MCF 10A (cell line): ENCODE results near the gene GAL3ST2. TPM values are rescaled to one million over a fixed set of nuclear protein-coding genes. Genes with fewer than 3 reads are reported as not detected.
"Not testable (repeated sequence)": the region's sequence is repeated elsewhere in the genome, so short reads cannot be mapped to it uniquely, and the experiment has no call there.

Source experiments
- BruUV-seq: library from RNA; stranded (reverse); fragments of 400-500 nt; replicated peaks from 2 replicates; lab custom pipeline; 2021; lab: Mats Ljungman, UMichigan
- CTCF ChIA-PET: fragments of 300-600 bp; sonication (Branson Sonifier 250); formaldehyde crosslinking; extraction: SDS; loops from one replicate; lab custom pipeline; 2021; ENCODE audit warnings: antibody characterized with exemption, inconsistent platforms; lab: Yijun Ruan, JAX
- POLR2A ChIA-PET: fragments of 300-600, 350-650 bp; sonication (Branson Sonifier 250); formaldehyde crosslinking; extraction: SDS; loops from one replicate; lab custom pipeline; 2020; ENCODE audit warnings: antibody characterized with exemption, inconsistent platforms; lab: Yijun Ruan, JAX
- DNase-seq: peaks from one replicate; pipeline ENCODE4 v3.0.0-alpha.2; 2018; ENCODE audit not compliant: unreplicated experiment
- H3K27ac Mint-ChIP-seq: one replicate; pipeline ENCODE4 v1.8.0; 2022; ENCODE audit warnings: mild to moderate bottlenecking, low read depth, mixed read lengths; ENCODE audit not compliant: unreplicated experiment
- H3K27me3 Mint-ChIP-seq: one replicate; pipeline ENCODE4 v1.8.0; 2022; ENCODE audit warnings: mixed read lengths; ENCODE audit not compliant: insufficient read depth, unreplicated experiment
- H3K36me3 Mint-ChIP-seq: one replicate; pipeline ENCODE4 v1.8.0; 2022; ENCODE audit warnings: mild to moderate bottlenecking, moderate library complexity, mixed read lengths; ENCODE audit not compliant: insufficient read depth, unreplicated experiment
- H3K4me1 Mint-ChIP-seq: one replicate; pipeline ENCODE4 v1.8.0; 2022; ENCODE audit warnings: mixed read lengths; ENCODE audit not compliant: insufficient read depth, unreplicated experiment
- H3K4me3 Mint-ChIP-seq: one replicate; pipeline ENCODE4 v1.8.0; 2022; ENCODE audit warnings: mild to moderate bottlenecking, moderate library complexity, mixed read lengths; ENCODE audit not compliant: unreplicated experiment
- H3K9me3 Mint-ChIP-seq: one replicate; pipeline ENCODE4 v1.8.0; 2022; ENCODE audit warnings: mixed read lengths; ENCODE audit not compliant: unreplicated experiment
- intact Hi-C: fragments of 100-400 bp; cut with micrococcal nuclease; formaldehyde crosslinking; loops from 2 replicates; pipeline ENCODE4 v1.14.1; 2022
- total RNA-seq: library from RNA; stranded (reverse); gene quantifications from 2 replicates; pipeline ENCODE4 v1.2.3, GENCODE V29; 2022
- TF ChIP-seq, protein P1 (sequence below): fragments of 200-600 bp; IDR thresholded peaks from one replicate; pipeline ENCODE4 v1.8.0; 2022; ENCODE audit warnings: antibody characterized with exemption, mild to moderate bottlenecking; ENCODE audit not compliant: unreplicated experiment

The GAL3ST2 gene
- total RNA-seq, 1 experiment from 2014 or later: not detected

DNA sequence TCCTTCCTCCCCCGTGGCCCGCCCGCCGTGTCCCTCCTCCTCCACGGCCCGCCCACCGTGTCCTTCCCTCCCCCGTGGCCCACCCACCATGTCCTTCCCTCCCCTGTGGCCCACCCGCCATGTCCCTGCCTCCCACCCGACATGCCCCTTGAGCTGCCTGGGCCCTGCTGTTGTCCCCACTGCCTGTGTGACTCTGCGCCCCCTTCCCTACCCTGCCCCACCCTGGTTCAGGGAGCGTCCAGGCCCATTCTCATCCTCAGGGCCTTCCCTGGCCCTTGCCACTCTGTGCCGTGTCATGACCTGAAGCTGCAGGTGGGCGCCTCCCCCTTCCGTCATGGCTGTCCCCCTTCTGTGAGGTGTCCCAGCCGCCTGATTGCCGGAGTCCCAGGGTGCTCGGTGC, 21.5 kb upstream of the GAL3ST2 start:
- CTCF ChIA-PET: no interaction called here
- Mint-ChIP-seq H3K9me3 (no peaks in the 10 kb centered on the region), H3K36me3 (peaks cover 53% of the 10 kb centered on the region), H3K27ac (no peak overlapping the region), H3K4me3 (no peak overlapping the region), H3K4me1 (no peaks in the 10 kb centered on the region), H3K27me3 (no peaks in the 10 kb centered on the region)
- BruUV-seq: no TSS peak
- DNase-seq: no peak
- intact Hi-C loops: no loop called here
- TF ChIP-seq, protein P1, sequence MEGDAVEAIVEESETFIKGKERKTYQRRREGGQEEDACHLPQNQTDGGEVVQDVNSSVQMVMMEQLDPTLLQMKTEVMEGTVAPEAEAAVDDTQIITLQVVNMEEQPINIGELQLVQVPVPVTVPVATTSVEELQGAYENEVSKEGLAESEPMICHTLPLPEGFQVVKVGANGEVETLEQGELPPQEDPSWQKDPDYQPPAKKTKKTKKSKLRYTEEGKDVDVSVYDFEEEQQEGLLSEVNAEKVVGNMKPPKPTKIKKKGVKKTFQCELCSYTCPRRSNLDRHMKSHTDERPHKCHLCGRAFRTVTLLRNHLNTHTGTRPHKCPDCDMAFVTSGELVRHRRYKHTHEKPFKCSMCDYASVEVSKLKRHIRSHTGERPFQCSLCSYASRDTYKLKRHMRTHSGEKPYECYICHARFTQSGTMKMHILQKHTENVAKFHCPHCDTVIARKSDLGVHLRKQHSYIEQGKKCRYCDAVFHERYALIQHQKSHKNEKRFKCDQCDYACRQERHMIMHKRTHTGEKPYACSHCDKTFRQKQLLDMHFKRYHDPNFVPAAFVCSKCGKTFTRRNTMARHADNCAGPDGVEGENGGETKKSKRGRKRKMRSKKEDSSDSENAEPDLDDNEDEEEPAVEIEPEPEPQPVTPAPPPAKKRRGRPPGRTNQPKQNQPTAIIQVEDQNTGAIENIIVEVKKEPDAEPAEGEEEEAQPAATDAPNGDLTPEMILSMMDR: no peak
- POLR2A ChIA-PET: no interaction called here

DNA sequence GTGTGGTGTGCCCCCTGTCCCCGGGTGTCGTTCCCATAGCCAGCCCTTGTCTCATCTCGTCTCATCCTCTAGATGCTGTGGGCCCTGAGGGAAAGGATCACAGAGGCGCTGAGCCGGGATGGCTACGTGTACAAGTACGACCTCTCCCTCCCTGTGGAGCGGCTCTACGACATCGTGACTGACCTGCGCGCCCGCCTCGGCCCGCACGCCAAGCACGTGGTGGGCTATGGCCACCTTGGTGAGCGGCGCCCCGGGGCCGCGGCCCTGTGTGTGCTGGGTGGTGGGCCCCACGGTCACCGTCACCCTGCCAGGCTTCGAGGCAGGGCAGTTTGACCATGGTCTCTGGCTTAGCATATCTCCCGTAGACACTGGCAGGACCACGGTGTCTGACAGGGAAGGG, 20.8 kb upstream of the GAL3ST2 start:
- BruUV-seq: no TSS peak
- H3K9me3 Mint-ChIP-seq: no peaks in the 10 kb centered on the region
- H3K4me3 Mint-ChIP-seq: no peak overlapping the region
- intact Hi-C loops: no loop called here
- peaks cover 57% of the 10 kb centered on the region for H3K36me3 Mint-ChIP-seq
- TF ChIP-seq, protein P1: no peak
- no peaks in the 10 kb centered on the region for H3K4me1 Mint-ChIP-seq
- POLR2A ChIA-PET: no interaction called here
- CTCF ChIA-PET: interaction anchor here (0.6 kb wide), 1 partner anchor 9 kb away, joined by 3 read pairs; no protein-coding TSS in a partner anchor
- no peak overlapping the region for H3K27ac Mint-ChIP-seq
- no peak for DNase-seq
- no peaks in the 10 kb centered on the region for H3K27me3 Mint-ChIP-seq

- H3K36me3 Mint-ChIP-seq: peaks cover 65% of the 10 kb centered on the region
- BruUV-seq: no TSS peak
- intact Hi-C loops: no loop called here
- DNase-seq: no peak
- H3K4me3 Mint-ChIP-seq: no peak overlapping the region
- ChIA-PET POLR2A (no interaction called here), CTCF (interaction anchor here (1.0 kb wide), 1 partner anchor 120 kb away, joined by 3 read pairs; no protein-coding TSS in a partner anchor)
- no peaks in the 10 kb centered on the region for H3K9me3 Mint-ChIP-seq
- H3K27ac Mint-ChIP-seq: no peak overlapping the region
- no peaks in the 10 kb centered on the region for H3K4me1 Mint-ChIP-seq
- H3K27me3 Mint-ChIP-seq: no peaks in the 10 kb centered on the region
- TF ChIP-seq, protein P1: no peak
Measured at GRCh38 chr2:241759067-241759807, 17.4 kb upstream of the GAL3ST2 start.

- peaks cover 58% of the 10 kb centered on the region for H3K36me3 Mint-ChIP-seq
- POLR2A ChIA-PET, DNase-seq, H3K9me3 Mint-ChIP-seq, H3K27me3 Mint-ChIP-seq, H3K27ac Mint-ChIP-seq, H3K4me3 Mint-ChIP-seq, H3K4me1 Mint-ChIP-seq, BruUV-seq, intact Hi-C loops: not testable (repeated sequence)
- CTCF ChIA-PET: interaction anchor here (1.0 kb wide), 1 partner anchor 119 kb away, joined by 3 read pairs; no protein-coding TSS in a partner anchor
Measured at GRCh38 chr2:241759893-241760292, 16.7 kb upstream of the GAL3ST2 start.
